ENCODE measurements around the gene RALGPS2.

The RALGPS2 gene

GRCh38 chr1:178885869-178886268, 160.8 kb downstream of the RALGPS2 start:
- CTCF ChIA-PET, result interaction anchor here (0.6 to 0.7 kb wide), 2 partner anchors 71 to 162 kb away, joined by 3 to 4 read pairs; no protein-coding TSS in a partner anchor
- TF ChIP-seq ZNF768 (tag by site-specific recombination; IDR thresholded peaks at IDR 0.05) (no peak), REST (tag by site-specific recombination; IDR thresholded peaks at IDR 0.05) (no peak), SETDB1 (IDR thresholded peaks at IDR 0.05; ENCODE audit: insufficient read length, low read length) (no peak), ZNF274 (IDR thresholded peaks at IDR 0.05; ENCODE audit: low read length) (no peak), ZNF274 (tag by site-specific recombination; IDR thresholded peaks at IDR 0.05; ENCODE audit: borderline replicate concordance) (no peak), ZNF514 (tag by site-specific recombination; IDR thresholded peaks at IDR 0.05) (no peak), ZNF184 (tag by site-specific recombination; IDR thresholded peaks at IDR 0.05) (no peak), GLI4 (tag by site-specific recombination; IDR thresholded peaks at IDR 0.05) (no peak), ZSCAN5A (tag by site-specific recombination; IDR thresholded peaks at IDR 0.05) (no peak), FEZF1 (tag by site-specific recombination; IDR thresholded peaks at IDR 0.05) (no peak), INSM2 (tag by site-specific recombination; IDR thresholded peaks at IDR 0.05) (no peak), ZNF660 (tag by site-specific recombination; IDR thresholded peaks at IDR 0.05) (no peak)
- TF ChIP-seq, protein P1, sequence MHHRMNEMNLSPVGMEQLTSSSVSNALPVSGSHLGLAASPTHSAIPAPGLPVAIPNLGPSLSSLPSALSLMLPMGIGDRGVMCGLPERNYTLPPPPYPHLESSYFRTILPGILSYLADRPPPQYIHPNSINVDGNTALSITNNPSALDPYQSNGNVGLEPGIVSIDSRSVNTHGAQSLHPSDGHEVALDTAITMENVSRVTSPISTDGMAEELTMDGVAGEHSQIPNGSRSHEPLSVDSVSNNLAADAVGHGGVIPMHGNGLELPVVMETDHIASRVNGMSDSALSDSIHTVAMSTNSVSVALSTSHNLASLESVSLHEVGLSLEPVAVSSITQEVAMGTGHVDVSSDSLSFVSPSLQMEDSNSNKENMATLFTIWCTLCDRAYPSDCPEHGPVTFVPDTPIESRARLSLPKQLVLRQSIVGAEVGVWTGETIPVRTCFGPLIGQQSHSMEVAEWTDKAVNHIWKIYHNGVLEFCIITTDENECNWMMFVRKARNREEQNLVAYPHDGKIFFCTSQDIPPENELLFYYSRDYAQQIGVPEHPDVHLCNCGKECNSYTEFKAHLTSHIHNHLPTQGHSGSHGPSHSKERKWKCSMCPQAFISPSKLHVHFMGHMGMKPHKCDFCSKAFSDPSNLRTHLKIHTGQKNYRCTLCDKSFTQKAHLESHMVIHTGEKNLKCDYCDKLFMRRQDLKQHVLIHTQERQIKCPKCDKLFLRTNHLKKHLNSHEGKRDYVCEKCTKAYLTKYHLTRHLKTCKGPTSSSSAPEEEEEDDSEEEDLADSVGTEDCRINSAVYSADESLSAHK (tag by site-specific recombination; IDR thresholded peaks at IDR 0.05), result no peak
- TF ChIP-seq, protein P2, sequence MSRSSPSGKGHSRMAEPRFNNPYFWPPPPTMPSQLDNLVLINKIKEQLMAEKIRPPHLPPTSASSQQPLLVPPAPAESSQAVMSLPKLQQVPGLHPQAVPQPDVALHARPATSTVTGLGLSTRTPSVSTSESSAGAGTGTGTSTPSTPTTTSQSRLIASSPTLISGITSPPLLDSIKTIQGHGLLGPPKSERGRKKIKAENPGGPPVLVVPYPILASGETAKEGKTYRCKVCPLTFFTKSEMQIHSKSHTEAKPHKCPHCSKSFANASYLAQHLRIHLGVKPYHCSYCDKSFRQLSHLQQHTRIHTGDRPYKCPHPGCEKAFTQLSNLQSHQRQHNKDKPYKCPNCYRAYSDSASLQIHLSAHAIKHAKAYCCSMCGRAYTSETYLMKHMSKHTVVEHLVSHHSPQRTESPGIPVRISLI (tag by site-specific recombination; IDR thresholded peaks at IDR 0.05), result no peak
- Histone ChIP-seq H3K4me3 (ENCODE audit: low read depth, low read length) (no peak overlapping the region), H3K4me1 (ENCODE audit: control insufficient read depth, insufficient read depth, low read length) (no peaks in the 10 kb centered on the region), H3K36me3 (ENCODE audit: control insufficient read depth in 2 of 2, insufficient read depth in 1 of 2, low read length in 2 of 2) (no peaks in the 10 kb centered on the region; a peak in 1 of 3 replicates), H3K9me3 (ENCODE audit: control insufficient read depth, insufficient read depth, low read depth, low read length) (no peaks in the 10 kb centered on the region), H3K27ac (ENCODE audit: extremely low read depth, low read depth, low read length) (no peak overlapping the region)
- POLR2A ChIA-PET, result no interaction called here

- no peak overlapping the region for H3K27ac ChIP-seq (ENCODE audit: extremely low read depth, low read depth, low read length)
- no peaks in the 10 kb centered on the region; a peak in 1 of 3 replicates for H3K36me3 ChIP-seq (ENCODE audit: control insufficient read depth in 2 of 2, insufficient read depth in 1 of 2, low read length in 2 of 2)
- POLR2A ChIA-PET, result no interaction called here
- no peak for TF ChIP-seq MEIS1 (CRISPR knock-in tag; IDR thresholded peaks at IDR 0.05; ENCODE audit: borderline replicate concordance)
- 0 out of 2 replicates have a peak, but pooled peaks have one; percentile 30 for TF ChIP-seq PRDM1 (tag by site-specific recombination; IDR thresholded peaks at IDR 0.05)
- no peak for TF ChIP-seq ZNF791 (tag by site-specific recombination; IDR thresholded peaks at IDR 0.05)
- TF ChIP-seq, protein P3, sequence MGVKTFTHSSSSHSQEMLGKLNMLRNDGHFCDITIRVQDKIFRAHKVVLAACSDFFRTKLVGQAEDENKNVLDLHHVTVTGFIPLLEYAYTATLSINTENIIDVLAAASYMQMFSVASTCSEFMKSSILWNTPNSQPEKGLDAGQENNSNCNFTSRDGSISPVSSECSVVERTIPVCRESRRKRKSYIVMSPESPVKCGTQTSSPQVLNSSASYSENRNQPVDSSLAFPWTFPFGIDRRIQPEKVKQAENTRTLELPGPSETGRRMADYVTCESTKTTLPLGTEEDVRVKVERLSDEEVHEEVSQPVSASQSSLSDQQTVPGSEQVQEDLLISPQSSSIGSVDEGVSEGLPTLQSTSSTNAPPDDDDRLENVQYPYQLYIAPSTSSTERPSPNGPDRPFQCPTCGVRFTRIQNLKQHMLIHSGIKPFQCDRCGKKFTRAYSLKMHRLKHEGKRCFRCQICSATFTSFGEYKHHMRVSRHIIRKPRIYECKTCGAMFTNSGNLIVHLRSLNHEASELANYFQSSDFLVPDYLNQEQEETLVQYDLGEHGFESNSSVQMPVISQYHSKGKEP (tag by site-specific recombination; IDR thresholded peaks at IDR 0.05), result no peak
- H3K4me3 ChIP-seq (ENCODE audit: low read depth, low read length), result no peak overlapping the region
- no peaks in the 10 kb centered on the region for H3K9me3 ChIP-seq (ENCODE audit: control insufficient read depth, insufficient read depth, low read depth, low read length)
- CTCF ChIA-PET, result interaction anchor here (0.8 kb wide), 1 partner anchor 385 kb away, joined by 3 read pairs; no protein-coding TSS in a partner anchor
- H3K4me1 ChIP-seq (ENCODE audit: control insufficient read depth, insufficient read depth, low read length), result no peaks in the 10 kb centered on the region
Observed at GRCh38 chr1:178886551-178886950, 161.5 kb downstream of the RALGPS2 start.

Data from HEK293 (cell line).